SH-SY5Y (cell line): ENCODE data around the gene MTIF3.

Experiments
- GATA2 ChIP-seq: IDR thresholded peaks from 2 replicates; pipeline ENCODE4 v1.6.1; 2011; ENCODE audit warnings: mild to moderate bottlenecking, low read depth, low read length
- GATA3 ChIP-seq: IDR thresholded peaks from 2 replicates; pipeline ENCODE4 v1.6.1; 2011; ENCODE audit warnings: low read depth, mild to moderate bottlenecking, low read length, moderate library complexity

- TF ChIP-seq GATA2 (no peak), GATA3 (no peak)
Observed at GRCh38 chr13:27421101-27421871, 29.1 kb downstream of the MTIF3 start.
